NT2/D1 (cell line): ENCODE data around the gene CNKSR2.

Experiments used
- DNase-seq: peaks from one replicate; pipeline ENCODE4 v3.0.0-alpha.2; 2011; ENCODE audit warnings: low read depth, low spot score
- H3K27me3 ChIP-seq: 2 replicates; pipeline ENCODE4 v1.6.0; 2011; ENCODE audit warnings: mild to moderate bottlenecking; ENCODE audit not compliant: insufficient read length, insufficient read depth
- H3K36me3 ChIP-seq: 2 replicates; pipeline ENCODE4 v1.6.1; 2011; ENCODE audit warnings: mild to moderate bottlenecking, low read length, mixed read lengths; ENCODE audit not compliant: insufficient read depth, insufficient read length
- H3K4me1 ChIP-seq: 2 replicates; pipeline ENCODE4 v1.5.1; 2011; ENCODE audit not compliant: insufficient read depth, insufficient read length
- H3K4me3 ChIP-seq: 2 replicates; pipeline ENCODE4 v1.5.1; 2011; ENCODE audit warnings: low read depth; ENCODE audit not compliant: insufficient read length
- H3K9ac ChIP-seq: 2 replicates; pipeline ENCODE4 v1.6.0; 2011; ENCODE audit warnings: low read depth; ENCODE audit not compliant: insufficient read length
- H3K9me3 ChIP-seq: 2 replicates; pipeline ENCODE4 v1.5.1; 2011; ENCODE audit warnings: mild to moderate bottlenecking, low read length; ENCODE audit not compliant: insufficient read depth
- SUZ12 ChIP-seq: IDR thresholded peaks from 2 replicates; pipeline ENCODE4 v1.6.1; 2011; ENCODE audit not compliant: insufficient read length, insufficient read depth; ENCODE audit errors: extremely low read depth
- YY1 ChIP-seq: IDR thresholded peaks from 2 replicates; pipeline ENCODE4 v1.6.1; 2011; ENCODE audit not compliant: insufficient read length, insufficient read depth
- ZNF274 ChIP-seq: IDR thresholded peaks from 2 replicates; pipeline ENCODE4 v1.6.1; 2011; ENCODE audit warnings: mild to moderate bottlenecking, low read depth, low read length

Gene CNKSR2

DNA sequence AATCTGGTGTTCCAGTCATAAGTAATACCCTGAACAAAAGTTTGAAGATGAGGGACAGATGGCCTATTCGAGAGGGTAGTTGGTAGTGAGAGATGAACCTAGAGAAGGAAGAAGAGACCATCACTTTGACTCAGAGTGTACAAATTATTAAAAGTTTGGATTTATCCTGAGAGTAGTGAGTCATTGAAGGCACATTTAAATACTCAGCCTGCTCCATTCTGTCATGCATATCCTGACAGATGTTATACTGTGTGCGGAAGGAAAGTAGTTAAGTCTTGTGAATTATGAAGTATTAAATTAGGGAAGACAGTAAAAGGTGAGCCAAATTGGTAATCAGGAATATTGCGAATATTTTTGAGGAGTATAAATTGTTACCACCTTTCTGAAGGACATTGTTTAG, 190.8 kb downstream of the CNKSR2 start:
- DNase-seq = no peak
- no peak overlapping the region for H3K4me3 ChIP-seq
- no peak overlapping the region for H3K9ac ChIP-seq
- H3K36me3 ChIP-seq = no peaks in the 10 kb centered on the region
- no peaks in the 10 kb centered on the region for H3K9me3 ChIP-seq
- TF ChIP-seq SUZ12 = no peak
- TF ChIP-seq YY1 = no peak
- TF ChIP-seq ZNF274 = no peak
- no peaks in the 10 kb centered on the region for H3K27me3 ChIP-seq
- no peaks in the 10 kb centered on the region for H3K4me1 ChIP-seq

DNA sequence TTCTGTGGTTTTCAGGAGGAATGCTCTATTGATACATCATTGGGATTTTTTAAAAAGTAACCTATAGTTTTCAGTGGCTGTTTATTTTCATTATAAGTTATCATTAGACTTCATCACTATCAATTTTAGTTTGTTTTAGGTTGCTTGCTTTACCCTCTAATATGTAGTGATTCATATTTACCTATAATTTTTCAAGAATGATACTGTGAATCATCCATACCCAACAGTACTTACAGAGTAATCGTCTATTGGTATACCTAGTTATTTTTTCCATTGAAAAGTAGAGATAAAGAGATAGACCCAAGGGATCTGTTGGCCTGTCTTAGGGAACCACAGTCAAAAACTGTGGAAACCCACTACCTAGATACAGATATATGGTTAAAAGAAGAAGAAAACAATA, 200.6 kb downstream of the CNKSR2 start:
- Histone ChIP-seq H3K36me3 (no peaks in the 10 kb centered on the region), H3K4me1 (no peaks in the 10 kb centered on the region), H3K27me3 (no peaks in the 10 kb centered on the region), H3K4me3 (no peak overlapping the region), H3K9ac (no peak overlapping the region), H3K9me3 (peaks cover 12% of the 10 kb centered on the region; the same call in 1 of the 2 replicates)
- TF ChIP-seq YY1 = no peak
- DNase-seq = no peak

DNA sequence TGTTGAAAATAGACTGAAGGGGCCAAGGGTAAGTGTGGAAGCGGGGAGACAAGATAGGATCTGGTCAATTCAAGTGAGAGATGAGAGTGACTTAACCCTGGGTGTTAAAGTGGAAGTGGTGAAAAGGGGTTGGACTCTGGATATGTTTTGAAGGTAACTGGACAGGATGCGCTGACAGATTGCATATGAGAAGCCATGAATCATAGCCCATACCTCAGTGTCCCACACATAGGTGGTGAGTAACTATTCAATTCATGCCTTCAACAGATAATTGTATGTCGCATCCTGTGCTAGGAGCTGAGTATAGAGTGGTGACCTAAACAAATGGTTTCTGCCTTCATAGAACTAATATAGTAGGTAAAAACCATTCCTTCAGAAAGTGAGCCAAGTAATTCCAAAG, 207.3 kb downstream of the CNKSR2 start:
- H3K4me3 ChIP-seq = no peak overlapping the region
- H3K27me3 ChIP-seq = no peaks in the 10 kb centered on the region
- no peak overlapping the region for H3K9ac ChIP-seq
- no peaks in the 10 kb centered on the region for H3K4me1 ChIP-seq
- TF ChIP-seq SUZ12 (no peak), ZNF274 (no peak), YY1 (no peak)
- no peak for DNase-seq
- H3K9me3 ChIP-seq = 0 out of 2 replicates have a peak, but pooled peaks cover 5% of the 10 kb centered on the region
- no peaks in the 10 kb centered on the region for H3K36me3 ChIP-seq

DNA sequence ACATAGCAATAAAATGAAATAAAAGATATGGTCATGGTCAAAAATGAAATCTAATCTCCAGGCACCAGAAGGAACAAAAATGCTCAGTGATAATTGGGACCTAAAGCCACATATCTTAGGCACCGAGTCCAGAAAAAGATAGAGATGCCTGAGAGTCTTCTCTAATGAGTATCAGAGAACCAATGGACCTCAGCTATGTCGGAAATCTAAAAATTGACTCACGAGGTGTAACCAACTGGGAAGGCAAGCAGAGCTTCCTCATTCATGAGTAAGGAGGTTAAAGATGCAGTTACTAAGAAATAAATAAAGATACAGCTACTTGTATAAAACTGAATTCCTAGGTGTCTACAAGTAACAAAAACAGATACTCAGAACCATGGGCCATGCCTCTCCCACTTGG, 211.8 kb downstream of the CNKSR2 start:
- Histone ChIP-seq H3K4me3 (no peak overlapping the region), H3K36me3 (no peaks in the 10 kb centered on the region), H3K9me3 (0 out of 2 replicates have a peak, but pooled peaks cover 6% of the 10 kb centered on the region), H3K9ac (no peak overlapping the region), H3K27me3 (no peaks in the 10 kb centered on the region), H3K4me1 (no peaks in the 10 kb centered on the region)
- no peak for DNase-seq
- TF ChIP-seq ZNF274 (no peak), SUZ12 (no peak), YY1 (no peak)

DNA sequence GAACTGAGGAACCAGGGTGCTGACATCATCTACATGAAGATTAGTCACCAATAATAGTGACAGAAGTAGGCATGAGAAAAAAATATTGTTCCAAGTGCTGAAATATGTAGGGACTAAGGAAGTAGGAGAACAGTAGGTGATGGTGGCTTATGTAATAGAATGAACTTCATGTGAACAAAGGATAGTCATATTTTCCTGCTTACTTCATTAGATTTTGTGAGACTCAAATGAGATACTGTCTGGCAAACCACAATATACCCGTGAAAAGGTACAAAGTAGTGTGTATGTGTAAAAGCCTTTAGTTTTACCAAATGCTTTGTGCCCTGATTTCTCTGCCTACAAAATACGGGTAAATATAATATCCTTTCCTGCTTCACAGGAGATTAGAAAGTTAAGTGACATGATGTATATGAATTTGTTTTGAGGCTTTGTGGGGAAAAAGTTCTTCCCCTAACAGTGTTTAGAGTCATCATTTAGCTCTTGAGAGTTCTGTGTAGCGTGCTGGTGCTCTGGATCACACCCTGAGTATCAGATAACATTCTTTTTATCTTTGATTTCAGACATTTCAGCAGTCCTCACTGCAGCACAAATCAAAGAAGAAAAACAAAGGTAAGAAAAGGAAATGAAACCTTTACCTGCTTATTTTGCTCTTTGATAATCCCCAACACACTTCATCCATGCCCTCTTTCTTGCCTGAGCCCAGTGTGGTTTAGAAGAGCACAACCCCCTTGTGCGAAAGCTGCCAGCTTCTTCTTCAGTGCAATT, 216.0 kb downstream of the CNKSR2 start:
- TF ChIP-seq SUZ12 (no peak), ZNF274 (no peak), YY1 (no peak)
- Histone ChIP-seq H3K27me3 (no peaks in the 10 kb centered on the region), H3K9ac (no peak overlapping the region), H3K9me3 (0 out of 2 replicates have a peak, but pooled peaks cover 6% of the 10 kb centered on the region), H3K4me1 (no peaks in the 10 kb centered on the region), H3K36me3 (no peaks in the 10 kb centered on the region), H3K4me3 (no peak overlapping the region)
- DNase-seq = no peak

DNA sequence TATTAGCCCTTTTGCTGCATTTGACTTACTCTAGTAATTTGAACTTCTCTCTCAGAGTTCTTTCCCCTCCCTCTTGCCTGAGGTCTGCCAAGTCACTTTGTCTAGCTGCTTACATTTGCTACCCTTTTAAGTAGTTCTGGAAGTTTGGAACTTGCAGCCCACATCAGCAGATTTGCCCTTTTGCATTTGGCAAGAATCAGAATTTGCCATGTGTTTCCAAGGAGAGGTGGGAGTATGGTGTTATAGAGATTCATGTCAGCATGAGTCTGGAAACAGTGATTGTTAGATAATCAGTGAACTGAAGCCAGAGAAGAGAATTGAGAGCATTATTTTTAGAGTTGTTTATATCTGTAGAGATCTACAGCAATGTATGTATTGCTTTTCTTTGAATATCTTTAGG, 231.8 kb downstream of the CNKSR2 start:
- Histone ChIP-seq H3K27me3 (no peaks in the 10 kb centered on the region), H3K4me1 (no peaks in the 10 kb centered on the region), H3K9ac (no peak overlapping the region), H3K9me3 (no peaks in the 10 kb centered on the region), H3K36me3 (no peaks in the 10 kb centered on the region), H3K4me3 (no peak overlapping the region)
- no peak for TF ChIP-seq YY1
- TF ChIP-seq ZNF274 = no peak
- no peak for TF ChIP-seq SUZ12
- no peak for DNase-seq

DNA sequence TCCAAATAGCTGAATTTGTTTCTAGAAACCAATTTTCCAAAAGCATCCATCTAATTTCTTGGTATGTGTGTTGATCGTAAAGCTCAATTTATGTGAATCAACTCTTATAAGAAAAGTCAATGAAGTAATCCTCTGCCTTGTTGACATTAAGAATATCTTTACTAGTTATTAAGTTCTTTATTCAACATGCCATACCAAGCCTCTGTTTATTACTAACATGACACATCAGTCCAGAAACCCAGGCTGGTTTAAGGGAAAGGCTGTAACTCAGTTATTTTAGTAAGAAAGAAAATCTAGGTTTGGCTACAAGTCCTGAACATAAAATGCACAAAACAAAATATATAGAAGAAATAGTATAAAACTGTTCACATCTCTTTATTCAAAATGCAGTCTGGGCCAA, 235.9 kb downstream of the CNKSR2 start:
- TF ChIP-seq YY1 (no peak), SUZ12 (no peak), ZNF274 (no peak)
- no peak overlapping the region for H3K4me3 ChIP-seq
- H3K27me3 ChIP-seq = no peaks in the 10 kb centered on the region
- H3K9ac ChIP-seq = no peak overlapping the region
- no peak for DNase-seq
- no peaks in the 10 kb centered on the region for H3K9me3 ChIP-seq
- H3K4me1 ChIP-seq = no peaks in the 10 kb centered on the region
- H3K36me3 ChIP-seq = no peaks in the 10 kb centered on the region

DNA sequence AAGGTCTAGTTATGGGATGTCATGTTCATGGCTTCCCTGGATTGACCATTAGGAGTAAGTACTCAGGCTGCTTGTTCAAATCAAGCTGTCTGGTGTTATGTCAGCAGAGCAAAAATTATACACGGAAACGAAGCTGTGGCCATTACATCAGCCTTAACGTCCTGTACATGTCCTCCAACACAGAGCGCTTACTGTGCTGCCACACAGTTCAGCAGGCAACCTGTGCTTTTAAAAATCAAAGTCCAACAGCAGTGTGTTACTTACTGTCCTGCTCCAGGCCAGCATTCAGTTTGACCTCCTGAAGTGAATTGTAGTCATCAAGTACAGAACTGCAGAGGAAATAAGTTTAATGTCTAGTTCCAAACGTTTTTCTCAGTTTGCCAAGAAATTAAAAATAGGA, 237.9 kb downstream of the CNKSR2 start:
- H3K4me3 ChIP-seq = no peak overlapping the region
- no peak for TF ChIP-seq SUZ12
- no peak for TF ChIP-seq YY1
- TF ChIP-seq ZNF274 = no peak
- H3K9me3 ChIP-seq = no peaks in the 10 kb centered on the region
- no peak overlapping the region for H3K9ac ChIP-seq
- H3K4me1 ChIP-seq = no peaks in the 10 kb centered on the region
- H3K36me3 ChIP-seq = no peaks in the 10 kb centered on the region
- no peak for DNase-seq
- H3K27me3 ChIP-seq = no peaks in the 10 kb centered on the region
